HG03342 (cell line): ENCODE measurements around the gene EXOSC6.
A peak's percentile ranks its signal among the peaks of the same experiment; 100 is the strongest.
"Not testable (repeated sequence)": the region's sequence is repeated elsewhere in the genome, so short reads cannot be mapped to it uniquely, and the experiment has no call there.

ENCODE experiments used
- ATAC-seq: cut with Tn5 transposase; IDR thresholded peaks from one replicate; pipeline ENCODE4 v1.9.1; 2021; ENCODE audit warnings: mild to moderate bottlenecking, moderate library complexity; ENCODE audit not compliant: unreplicated experiment

Gene EXOSC6

DNA sequence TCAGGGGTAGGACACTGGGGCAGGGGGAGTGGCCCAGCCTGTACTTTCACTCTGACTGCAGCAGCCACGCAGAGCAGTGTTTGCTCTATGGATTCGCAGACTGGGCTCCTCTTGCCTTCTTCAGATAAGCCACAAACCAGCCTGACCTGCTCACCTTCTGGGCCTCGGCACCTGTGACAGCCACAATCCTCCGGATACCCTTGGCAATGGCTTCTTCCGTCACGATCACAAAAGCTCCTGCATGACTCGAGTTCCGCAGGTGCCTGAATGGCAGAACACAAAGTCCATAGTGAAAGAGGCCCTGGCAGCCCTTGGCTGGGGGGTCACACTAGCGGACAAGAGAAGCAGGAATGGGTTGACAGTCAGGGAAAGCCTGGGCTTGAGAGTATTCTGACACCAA is 3.8 kb upstream of the EXOSC6 start:
- no peak for ATAC-seq

DNA sequence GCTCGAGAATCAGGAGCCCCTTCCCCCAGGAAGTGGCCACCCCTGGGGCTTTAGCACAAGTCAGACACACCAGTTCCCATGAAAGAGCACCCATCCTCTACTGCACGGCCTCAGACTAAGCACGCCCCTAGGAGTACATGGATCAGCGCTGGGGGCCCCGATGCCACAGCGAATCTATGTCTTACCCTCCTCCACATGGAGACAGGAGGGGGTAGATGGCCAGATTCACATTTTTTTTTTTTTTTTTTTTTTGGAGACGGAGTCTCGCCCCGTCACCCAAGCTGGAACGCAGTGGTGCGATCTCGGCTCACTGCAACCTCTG is 3.2 kb upstream of the EXOSC6 start:
- ATAC-seq = no peak

DNA sequence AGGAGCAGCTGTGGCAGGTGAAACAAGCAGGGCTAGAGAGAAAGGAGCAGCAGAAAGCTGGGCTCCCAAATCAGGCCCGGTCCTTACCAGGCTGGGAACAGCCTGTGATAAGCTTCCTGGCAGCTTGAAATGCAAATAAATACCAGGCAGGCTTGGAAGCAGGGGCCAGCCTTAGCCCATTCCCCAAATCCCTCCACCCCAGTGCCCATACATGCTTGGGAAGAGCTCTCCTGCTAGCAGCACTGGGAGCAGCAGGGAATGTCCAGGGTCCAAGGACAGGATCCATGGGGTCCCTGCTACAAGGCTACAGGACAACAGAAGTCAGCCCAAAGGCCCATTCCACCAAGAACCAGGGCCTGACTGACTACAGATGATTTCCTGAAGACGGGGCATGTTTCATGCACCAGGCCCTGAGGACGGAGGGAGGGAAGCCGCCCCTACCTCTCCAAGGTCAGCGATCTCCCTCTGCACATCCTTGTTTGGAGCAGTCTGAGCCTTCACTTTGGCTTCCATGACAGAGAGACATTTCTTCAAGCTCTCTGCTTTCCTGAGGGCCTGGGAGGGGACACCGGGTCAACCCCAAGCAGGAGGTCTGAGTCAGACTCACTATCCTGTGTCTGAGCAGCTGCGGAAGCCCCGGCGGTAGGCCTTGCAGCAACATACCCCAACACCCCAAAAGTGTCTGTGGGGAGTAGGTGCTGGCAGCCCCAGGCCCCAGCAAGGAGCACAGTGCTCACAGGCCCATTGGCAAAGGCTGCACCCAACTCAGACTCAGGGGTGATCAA is 2.6 kb upstream of the EXOSC6 start:
- no peak for ATAC-seq

DNA sequence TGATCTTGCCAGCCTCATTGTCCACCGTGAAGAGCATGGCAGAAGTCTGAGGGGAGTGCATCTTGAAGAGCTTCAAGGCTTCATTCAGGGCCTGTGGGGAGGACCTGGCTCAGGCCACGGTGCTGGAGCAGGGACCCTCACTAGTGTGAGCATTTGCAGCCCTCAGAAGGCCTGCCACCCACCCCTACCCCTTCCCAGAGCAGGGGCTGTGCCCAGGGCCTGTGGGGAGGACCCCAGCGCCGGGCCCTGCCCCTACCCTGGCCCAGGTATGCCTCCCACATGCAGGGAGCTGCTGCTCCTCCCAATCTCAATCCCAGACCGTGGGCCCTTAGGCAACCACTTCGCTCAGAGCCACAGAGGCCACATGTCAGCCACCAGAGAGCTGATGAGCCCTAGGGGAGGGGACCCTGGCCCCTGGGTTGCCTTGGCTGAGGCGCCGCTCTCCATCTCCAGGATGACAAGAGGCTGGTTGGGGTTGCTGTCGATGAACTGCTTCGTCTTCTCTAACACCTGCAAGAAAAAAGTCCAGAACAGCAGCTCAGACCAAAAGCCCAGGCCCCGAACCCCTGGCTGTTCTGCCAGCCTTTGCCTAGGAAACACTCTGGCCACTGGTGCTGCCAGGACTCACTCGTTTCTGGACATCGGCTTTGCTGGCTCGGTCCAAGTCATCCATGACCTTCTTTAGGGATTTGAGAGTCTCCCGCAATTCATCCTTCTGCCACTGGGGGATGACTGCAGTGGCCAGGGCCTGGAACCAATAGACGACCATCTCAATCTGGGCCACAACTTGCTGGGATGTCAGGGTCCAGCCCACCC is 1.8 kb upstream of the EXOSC6 start:
- ATAC-seq = no peak

DNA sequence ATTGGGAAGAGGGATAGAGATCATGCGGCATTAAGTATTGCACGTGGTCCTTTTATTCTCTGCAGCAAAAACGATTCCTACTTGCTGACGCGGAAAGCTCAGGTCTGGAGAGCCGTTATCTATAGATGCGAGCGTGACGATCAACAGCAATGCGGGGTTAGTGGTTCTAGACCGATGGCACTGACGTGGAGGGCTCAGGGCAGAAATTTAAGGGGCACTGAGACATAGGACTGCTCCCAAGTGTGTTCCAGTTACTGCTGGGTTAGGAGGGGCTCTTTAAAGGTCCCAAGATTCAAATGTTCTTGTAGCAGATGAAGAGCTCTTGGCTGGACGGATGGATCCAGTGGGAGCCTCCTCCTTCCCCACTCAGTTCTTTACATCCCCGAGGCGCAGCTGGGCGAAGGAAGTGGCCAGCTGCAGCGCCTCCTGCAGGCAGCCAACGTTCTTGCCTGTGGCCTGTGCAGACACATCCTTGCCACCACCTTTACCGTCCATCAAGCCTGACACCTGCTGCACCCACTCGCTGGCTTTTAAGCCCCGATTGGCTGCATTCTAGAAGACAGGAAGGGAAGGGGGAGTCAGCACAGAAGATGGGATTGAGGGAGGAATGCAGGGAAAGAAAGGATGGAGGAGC is 732 bp upstream of the EXOSC6 start:
- ATAC-seq = no peak

DNA sequence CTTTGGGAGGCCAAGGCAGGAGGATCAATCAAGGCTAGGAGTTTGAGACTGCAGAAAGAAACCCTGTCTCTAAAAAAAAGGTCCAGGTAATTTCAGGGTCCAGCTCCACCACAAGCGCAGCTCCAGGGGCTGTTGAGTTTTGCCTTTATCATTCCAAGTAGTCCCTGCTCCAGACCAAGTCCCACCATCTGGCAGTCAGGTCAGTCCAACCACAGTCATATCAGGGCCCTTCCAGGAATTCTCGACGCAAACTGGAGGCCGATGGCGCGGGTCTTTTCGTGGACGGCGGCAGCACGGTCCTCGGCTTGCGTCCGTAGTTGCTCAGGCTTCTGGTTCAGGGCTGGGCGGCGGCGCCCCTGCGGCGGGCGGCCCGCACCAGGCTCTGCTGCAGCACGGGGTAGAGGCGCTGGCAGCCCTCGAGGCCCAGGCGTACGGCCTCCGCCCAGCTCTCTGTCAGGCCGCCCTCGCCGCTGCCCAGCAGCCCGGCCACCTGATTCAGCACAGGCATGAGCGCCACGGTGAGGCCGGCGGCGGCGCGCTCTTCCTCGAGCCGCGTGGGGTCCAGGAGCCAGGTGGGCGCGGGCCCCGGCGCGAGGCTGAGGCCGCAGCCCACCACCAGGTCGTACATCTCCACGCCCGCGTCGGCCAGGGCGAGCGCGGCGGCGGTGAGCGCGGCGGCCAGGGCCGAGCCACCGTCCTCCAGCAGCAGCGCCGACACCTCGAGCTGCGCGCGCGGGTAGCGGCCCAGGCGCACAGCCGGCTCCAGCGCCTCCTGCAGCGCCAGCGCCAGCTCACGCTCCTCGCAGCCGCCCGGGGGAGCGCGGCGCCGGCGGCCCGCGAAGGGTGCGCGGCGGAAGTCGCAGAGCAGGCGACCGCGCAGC is 752 bp downstream of the EXOSC6 start:
- peak; percentile 36 for ATAC-seq

DNA sequence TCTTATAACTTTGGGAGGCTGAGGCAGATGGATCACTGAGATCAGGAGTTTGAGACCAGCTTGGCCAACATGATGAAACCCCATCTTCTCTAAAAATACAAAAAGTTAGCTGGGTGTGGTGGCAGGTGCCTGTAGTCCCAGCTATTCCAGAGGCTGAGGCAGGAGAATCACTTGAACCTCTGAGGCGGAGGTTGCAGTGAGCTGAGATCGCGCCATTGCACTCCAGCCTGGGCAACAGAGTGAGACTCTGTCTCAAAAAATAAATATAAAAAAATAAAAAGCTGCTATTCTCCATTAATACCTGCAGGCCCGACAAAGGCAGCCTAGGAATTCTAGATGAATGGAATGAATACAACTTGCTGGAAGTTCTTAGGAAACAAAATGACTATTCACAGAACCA is 2.0 kb downstream of the EXOSC6 start:
- ATAC-seq = not testable (repeated sequence)

DNA sequence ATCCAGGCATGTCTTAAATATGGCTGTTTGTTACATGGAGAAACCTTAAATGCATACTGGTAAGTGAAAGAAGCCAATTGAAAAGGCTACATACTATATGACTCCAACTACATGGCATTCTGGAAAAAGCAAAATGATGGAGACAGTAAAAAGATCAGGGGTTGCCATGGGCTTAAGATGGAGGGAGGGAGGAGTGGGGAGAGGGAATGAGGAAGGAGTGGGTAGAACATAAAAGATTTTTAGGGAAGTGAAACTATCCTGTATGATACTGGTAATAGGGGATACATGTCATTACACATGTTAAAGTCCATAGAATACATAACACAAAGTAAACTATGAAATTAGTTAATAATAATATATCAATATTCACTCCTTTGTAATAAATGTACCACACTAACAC is 13.0 kb downstream of the EXOSC6 start:
- not testable (repeated sequence) for ATAC-seq

DNA sequence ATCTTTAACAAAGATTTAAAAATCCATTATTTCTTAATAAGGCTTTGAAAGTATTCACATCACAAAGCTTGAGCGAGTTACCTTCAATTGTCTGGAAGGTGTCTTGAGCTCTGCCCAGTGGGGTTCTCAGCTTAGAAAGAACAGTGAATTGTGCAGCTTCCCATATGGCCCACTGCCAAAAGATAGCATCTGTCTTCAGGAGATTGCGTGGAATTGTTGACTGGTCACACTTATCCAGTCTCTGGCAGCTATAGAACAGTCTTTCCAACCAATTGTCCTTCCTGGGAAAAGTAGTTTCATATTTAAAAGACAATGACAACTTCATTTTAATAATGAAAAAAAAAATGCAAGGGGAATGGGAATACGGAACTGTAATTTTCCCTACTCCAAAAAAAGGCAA is 19.9 kb downstream of the EXOSC6 start:
- not testable (repeated sequence) for ATAC-seq

DNA sequence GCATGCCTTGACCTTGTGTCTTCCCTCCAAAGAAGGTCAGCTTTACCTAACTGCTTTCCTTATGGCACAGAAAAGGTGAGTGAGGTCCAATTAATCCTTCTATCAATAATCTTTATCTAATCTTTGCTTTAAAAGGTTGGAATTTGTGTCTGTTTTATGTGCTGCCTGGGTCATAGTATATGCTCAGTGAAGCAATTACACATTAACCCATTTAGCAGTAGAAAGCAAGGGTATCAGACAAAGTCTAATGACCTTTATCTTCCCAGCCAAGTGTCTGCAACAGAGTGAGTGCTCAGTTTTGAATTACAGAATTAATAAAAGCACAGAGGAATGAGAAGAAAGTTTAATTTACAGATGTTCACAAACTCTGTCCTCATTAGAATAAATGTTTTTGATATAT is 25.7 kb downstream of the EXOSC6 start:
- ATAC-seq = not testable (repeated sequence)

DNA sequence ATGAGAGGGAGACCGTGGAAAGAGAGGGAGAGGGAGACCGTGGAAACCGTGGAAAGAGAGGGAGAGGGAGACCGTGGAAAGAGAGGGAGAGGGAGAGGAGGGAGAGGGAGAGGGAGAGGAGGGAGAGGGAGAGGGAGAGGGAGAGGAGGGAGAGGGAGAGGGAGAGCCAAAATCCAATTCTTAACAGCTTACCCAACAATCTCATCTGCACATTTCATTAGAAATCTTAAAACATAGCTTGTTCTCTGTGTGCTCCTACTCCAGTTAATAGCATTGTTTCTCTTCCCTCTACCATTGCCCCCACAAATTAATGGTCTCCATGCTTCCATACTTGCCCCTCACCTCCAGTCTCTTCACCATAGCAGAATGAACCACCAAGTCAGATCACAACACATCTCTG is 26.3 kb downstream of the EXOSC6 start:
- ATAC-seq = not testable (repeated sequence)

DNA sequence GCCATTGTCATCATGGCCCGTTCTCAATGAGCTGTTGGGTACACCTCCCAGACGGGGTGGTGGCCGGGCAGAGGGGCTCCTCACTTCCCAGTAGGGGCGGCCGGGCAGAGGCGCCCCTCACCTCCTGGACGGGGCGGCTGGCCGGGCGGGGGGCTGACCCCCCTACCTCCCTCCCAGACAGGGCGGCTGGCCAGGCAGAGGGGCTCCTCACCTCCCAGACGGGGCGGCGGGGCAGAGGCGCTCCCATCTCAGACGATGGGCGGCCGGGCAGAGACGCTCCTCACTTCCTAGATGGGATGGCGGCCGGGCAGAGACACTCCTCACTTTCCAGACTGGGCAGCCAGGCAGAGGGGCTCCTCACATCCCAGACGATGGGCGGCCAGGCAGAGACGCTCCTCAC is 27.1 kb downstream of the EXOSC6 start:
- ATAC-seq = not testable (repeated sequence)

DNA sequence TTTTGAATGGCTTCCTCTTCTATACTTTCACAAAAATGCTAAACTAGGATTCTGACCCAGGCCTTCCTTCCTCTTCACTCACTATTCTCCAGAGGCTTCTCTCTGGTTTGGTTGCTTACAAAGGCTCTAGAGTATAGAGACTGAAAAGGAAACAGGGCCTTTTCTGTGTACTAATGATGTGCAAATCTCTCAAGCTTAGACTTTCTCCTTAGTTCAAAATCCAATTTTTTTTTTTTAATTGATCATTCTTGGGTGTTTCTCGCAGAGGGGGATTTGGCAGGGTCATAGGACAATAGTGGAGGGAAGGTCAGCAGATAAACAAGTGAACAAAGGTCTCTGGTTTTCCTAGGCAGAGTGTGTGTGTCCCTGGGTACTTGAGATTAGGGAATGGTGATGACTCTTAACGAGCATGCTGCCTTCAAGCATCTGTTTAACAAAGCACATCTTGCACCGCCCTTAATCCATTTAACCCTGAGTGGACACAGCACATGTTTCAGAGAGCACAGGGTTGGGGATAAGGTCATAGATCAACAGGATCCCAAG is 27.7 kb downstream of the EXOSC6 start:
- ATAC-seq = not testable (repeated sequence)

DNA sequence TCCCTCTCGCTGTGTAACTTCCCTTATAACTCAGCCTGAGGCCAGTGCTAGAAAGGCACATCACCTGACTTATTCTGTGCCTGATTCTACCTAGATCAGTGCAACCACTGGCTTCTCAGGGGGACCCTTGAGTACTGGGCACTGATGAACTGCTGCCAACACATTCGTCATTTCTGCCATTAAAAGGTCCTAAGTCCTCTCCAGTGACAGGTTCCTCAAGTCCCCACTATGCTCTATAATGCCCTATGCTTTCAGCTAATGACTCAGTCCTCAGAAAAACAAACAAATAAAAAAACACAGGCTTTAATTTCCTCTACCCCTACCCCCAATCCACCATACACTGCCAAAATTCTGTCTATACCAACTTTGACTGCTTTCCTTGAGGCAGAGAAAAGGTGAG is 28.5 kb downstream of the EXOSC6 start:
- not testable (repeated sequence) for ATAC-seq

DNA sequence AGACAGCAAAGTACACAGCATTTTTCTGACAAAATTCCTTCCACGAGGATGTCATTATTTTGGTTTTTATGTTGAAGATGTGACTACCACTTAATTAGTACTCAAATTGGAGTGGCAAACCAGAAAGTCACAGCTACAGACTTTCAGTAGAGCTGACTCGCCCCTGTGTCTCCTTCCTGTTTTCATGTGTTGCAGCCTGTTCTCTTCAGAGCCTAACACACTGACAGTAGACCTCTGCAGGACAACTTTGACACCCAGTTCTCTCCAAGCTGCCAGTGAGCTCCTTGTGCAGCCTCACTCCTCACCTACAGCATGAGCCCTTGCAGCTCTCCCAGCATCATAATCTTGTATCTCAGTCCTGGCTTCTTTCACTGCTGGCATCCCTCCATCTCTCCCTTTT is 29.2 kb downstream of the EXOSC6 start:
- ATAC-seq = not testable (repeated sequence)

DNA sequence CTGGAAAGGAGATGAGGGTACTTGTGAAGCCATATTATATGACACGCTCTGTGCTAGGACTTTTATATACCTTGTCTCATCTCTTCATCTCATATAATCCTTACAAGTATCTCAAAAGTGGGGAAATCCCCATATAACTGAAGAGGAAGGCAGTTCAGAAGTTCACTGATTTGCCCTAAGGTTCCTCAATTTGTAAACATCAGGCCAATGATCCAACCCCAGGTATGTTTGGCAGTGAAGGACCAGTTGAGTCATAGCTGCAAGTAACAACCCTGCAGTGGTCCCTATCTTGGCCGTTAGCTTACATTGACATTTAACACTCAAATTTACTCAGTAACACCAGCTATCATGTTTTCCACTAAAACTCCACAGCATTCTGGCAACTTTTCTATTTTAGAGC is 33.2 kb downstream of the EXOSC6 start:
- not testable (repeated sequence) for ATAC-seq

DNA sequence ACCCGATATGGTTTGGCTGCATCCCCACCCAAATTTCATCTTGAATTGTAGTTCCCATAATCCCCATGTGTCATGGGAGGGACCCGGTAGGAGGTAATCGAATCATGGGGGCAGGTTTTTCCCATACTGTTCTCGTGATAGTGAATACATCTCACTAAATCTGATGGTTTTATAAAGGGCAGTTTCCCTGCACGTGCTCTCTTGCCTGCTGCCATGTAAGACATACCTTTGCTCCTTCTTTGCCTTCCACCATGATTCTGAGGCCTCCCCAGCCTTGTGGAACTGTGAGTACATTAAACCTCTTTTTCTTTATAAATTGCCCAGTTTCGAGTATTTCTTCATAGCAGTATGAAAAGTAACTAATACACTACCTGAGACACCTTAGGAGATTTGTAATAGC is 45.4 kb downstream of the EXOSC6 start:
- ATAC-seq = not testable (repeated sequence)

DNA sequence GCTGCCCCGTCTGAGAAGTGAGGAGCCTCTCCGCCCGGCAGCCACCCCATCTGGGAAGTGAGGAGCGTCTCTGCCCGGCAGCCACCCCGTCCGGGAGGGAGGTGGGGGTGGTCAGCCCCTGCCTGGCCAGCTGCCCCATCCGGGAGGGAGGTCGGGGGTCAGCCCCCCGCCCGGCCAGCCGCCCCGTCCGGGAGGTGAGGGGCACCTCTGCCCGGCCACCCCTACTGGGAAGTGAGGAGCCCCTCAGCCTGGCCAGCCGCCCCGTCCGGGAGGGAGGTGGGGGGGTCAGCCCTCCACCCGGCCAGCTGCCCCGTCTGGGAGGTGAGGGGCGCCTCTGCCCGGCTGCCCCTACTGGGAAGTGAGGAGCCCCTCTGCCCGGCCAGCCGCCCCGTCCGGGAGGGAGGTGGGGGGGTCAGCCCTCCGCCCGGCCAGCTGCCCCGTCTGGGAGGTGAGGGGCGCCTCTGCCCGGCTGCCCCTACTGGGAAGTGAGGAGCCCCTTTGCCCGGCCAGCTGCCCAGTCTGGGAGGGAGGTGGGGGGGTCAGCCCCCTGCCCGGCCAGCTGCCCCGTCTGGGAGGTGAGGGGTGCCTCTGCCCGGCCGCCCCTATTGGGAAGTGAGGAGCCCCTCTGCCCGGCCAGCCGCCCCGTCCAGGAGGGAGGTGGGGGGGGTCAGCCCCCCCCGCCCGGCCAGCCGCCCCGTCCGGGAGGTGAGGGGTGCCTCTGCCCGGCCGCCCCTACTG is 46.9 kb downstream of the EXOSC6 start:
- ATAC-seq = not testable (repeated sequence)

DNA sequence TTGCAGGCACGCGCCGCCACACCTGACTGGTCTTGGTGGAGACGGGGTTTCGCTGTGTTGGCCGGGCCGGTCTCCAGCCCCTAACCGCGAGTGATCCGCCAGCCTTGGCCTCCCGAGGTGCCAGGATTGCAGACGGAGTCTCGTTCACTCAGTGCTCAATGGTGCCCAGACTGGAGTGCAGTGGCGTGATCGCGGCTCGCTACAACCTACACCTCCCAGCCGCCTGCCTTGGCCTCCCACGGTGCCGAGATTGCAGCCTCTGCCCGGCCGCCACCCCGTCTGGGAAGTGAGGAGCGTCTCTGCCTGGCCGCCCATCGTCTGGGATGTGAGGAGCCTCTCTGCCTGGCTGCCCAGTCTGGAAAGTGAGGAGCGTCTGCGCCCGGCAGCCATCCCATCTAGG is 47.7 kb downstream of the EXOSC6 start:
- not testable (repeated sequence) for ATAC-seq

DNA sequence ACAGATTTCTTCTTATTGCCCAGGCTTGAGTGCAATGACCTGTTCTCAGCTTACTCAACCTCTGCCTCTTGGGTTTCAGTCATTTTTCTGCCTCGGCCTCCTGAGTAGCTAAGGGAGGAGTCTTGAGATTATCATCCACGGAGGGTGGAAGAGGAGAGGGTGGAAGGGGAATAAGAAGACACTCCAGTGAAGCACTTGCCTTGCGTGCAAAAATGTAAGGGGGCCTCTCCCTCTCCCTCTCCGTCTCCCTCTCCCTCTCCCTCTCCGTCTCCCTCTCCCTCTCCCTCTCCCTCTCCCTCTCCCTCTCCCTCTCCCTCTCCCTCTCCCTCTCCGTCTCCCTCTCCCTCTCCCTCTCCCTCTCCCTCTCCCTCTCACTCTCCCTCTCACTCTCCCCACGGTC is 48.2 kb downstream of the EXOSC6 start:
- not testable (repeated sequence) for ATAC-seq
